Bronchial epithelial cell (primary cell): Measurements from ENCODE around the gene PAM16. TPM values are rescaled to one million over a fixed set of nuclear protein-coding genes. Genes with fewer than 3 reads are reported as not detected.

ENCODE experiments used
- DNase-seq: peaks from one replicate; pipeline ENCODE4 v3.0.0-alpha.2; 2010; ENCODE audit warnings: low read depth
- FAIRE-seq: peaks from 2 replicates; lab custom pipeline; 2011; peaks lifted over from hg19 to GRCh38; lab: Jason Lieb, UNC
- H3K27me3 ChIP-seq: 2 replicates; pipeline ENCODE4 v1.5.1; 2011; ENCODE audit warnings: low read length; ENCODE audit not compliant: control insufficient read depth, insufficient read depth
- H3K36me3 ChIP-seq: 2 replicates; pipeline ENCODE4 v1.5.1; 2011; ENCODE audit warnings: low read length; ENCODE audit not compliant: control insufficient read depth, insufficient read depth
- H3K4me3 ChIP-seq: 2 replicates; pipeline ENCODE4 v1.5.1; 2011; ENCODE audit warnings: mild to moderate bottlenecking, low read depth, low read length, control low read depth
- total RNA-seq: library from RNA; depleted of rRNA; stranded (reverse); fragments of >200 nt; gene quantifications from 2 replicates; pipeline ENCODE4 v1.2.1, GENCODE V29; 2014
- TF ChIP-seq, protein P1 (sequence below): IDR thresholded peaks from 2 replicates; pipeline ENCODE4 v1.5.1; 2011; ENCODE audit warnings: mild to moderate bottlenecking, moderate library complexity, low read length, control low read depth, inconsistent platforms; ENCODE audit not compliant: insufficient read depth, severe bottlenecking

Gene PAM16
- total RNA-seq, 1 donor from 2014 or later, result 50.3 TPM

DNA sequence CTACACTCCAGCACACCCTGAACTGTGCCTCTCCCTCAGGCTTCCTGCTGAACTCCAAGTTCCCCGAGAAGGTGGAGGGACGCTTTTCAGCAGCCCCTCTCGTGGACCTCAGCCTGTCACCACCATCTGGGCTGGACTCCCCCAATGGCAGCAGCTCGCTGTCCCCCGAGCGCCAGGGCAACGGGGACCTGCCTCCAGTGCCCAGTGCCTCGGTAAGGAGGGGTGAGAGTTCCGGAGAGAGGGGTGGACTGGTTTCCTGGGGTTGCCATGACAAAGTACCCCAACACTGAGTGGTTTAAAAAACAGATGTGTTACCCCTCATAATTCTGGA is 17.8 kb downstream of the PAM16 start:
- TF ChIP-seq, protein P1, sequence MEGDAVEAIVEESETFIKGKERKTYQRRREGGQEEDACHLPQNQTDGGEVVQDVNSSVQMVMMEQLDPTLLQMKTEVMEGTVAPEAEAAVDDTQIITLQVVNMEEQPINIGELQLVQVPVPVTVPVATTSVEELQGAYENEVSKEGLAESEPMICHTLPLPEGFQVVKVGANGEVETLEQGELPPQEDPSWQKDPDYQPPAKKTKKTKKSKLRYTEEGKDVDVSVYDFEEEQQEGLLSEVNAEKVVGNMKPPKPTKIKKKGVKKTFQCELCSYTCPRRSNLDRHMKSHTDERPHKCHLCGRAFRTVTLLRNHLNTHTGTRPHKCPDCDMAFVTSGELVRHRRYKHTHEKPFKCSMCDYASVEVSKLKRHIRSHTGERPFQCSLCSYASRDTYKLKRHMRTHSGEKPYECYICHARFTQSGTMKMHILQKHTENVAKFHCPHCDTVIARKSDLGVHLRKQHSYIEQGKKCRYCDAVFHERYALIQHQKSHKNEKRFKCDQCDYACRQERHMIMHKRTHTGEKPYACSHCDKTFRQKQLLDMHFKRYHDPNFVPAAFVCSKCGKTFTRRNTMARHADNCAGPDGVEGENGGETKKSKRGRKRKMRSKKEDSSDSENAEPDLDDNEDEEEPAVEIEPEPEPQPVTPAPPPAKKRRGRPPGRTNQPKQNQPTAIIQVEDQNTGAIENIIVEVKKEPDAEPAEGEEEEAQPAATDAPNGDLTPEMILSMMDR, result no peak
- peaks cover 5% of the 10 kb centered on the region for H3K36me3 ChIP-seq
- DNase-seq (no peak), FAIRE-seq (no peak)
- H3K4me3 ChIP-seq, result no peak overlapping the region
- no peaks in the 10 kb centered on the region for H3K27me3 ChIP-seq

DNA sequence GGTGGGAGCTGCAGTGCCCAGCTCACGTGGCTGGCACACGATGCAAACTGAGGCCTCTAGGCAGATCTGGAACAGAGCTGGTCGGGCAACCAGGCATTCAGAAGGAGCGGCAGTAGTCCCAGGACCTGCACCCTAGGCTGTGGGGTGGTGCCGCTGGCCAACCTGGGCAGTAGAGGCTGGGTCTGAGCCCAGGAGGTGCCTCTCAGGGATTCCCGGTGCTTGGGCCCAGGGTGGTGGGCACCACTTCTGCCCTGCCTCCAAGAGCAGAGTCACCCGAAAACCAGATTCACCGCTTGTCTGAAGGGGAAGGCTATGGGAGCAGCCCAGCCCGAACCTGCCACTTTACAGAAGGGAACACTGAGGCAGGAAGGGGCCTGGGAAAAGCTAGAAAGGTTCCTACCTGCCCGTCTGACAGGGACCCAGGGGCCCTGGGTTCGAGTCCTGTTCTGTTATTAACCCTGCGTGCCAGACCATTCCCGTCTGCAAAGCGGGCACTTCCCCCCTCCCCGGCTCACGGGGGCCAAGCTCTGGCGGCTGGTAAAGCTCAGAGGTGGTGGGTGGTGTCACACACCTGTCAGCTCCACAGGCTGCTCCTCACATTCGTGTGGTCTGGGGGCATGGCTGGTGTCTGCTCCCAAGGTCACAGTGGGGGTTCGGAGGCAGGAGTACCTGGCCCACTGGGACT is 18.4 kb downstream of the PAM16 start:
- Histone ChIP-seq H3K36me3 (peaks cover 5% of the 10 kb centered on the region), H3K27me3 (no peaks in the 10 kb centered on the region), H3K4me3 (no peak overlapping the region)
- FAIRE-seq (no peak), DNase-seq (no peak)
- TF ChIP-seq, protein P1, result no peak

DNA sequence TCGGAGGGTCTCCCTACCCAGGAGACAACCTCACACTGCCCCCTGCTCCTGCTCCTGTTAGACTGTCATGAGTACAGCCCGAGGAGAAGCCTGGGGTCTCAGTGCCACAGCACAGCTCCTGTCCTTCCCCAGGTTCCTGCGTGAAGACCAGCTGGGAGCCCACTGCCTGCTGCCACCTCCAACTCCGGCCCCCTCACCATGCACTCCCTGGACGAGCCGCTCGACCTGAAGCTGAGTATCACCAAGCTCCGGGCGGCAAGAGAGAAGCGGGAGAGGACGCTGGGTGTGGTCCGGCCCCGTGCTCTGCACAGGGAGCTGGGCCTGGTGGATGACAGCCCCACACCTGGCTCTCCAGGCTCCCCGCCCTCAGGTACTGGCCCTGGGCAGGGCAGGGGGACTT is 19.0 kb downstream of the PAM16 start:
- H3K27me3 ChIP-seq, result no peaks in the 10 kb centered on the region
- FAIRE-seq, result no peak
- H3K36me3 ChIP-seq, result peaks cover 5% of the 10 kb centered on the region
- TF ChIP-seq, protein P1, result no peak
- no peak overlapping the region for H3K4me3 ChIP-seq
- DNase-seq, result no peak

DNA sequence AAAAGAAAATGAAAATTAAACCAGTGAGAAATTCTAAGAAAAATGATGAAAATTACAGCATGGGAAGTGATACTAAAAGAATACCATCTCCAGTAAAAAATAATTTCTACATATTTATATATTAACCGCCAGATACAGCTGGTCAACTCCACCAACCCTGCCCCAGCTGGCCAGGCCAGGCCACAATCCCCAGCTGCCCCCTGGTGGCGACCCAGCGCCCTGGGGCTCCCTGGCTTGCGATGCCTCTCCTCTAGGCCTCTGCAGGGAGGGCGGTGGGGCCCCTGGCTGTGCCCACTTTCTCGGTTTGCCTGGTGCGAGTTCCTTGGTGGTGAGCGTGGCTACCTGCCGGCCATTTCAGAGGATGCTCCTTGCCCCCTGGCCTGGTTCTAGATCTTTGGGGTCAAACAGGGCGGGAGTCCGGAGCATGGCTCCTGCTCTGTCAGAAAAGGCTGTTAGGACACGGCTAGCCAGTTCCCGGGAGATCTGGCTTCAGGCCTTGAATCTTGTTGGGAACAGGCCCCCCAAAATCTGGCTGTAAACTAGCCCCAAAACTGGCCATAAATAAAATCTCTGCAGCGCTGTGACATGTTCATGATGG is 20.7 kb downstream of the PAM16 start:
- Histone ChIP-seq H3K27me3 (no peaks in the 10 kb centered on the region), H3K36me3 (peaks cover 3% of the 10 kb centered on the region), H3K4me3 (no peak overlapping the region)
- TF ChIP-seq, protein P1, result peak; percentile 88
- FAIRE-seq (no peak), DNase-seq (no peak)

DNA sequence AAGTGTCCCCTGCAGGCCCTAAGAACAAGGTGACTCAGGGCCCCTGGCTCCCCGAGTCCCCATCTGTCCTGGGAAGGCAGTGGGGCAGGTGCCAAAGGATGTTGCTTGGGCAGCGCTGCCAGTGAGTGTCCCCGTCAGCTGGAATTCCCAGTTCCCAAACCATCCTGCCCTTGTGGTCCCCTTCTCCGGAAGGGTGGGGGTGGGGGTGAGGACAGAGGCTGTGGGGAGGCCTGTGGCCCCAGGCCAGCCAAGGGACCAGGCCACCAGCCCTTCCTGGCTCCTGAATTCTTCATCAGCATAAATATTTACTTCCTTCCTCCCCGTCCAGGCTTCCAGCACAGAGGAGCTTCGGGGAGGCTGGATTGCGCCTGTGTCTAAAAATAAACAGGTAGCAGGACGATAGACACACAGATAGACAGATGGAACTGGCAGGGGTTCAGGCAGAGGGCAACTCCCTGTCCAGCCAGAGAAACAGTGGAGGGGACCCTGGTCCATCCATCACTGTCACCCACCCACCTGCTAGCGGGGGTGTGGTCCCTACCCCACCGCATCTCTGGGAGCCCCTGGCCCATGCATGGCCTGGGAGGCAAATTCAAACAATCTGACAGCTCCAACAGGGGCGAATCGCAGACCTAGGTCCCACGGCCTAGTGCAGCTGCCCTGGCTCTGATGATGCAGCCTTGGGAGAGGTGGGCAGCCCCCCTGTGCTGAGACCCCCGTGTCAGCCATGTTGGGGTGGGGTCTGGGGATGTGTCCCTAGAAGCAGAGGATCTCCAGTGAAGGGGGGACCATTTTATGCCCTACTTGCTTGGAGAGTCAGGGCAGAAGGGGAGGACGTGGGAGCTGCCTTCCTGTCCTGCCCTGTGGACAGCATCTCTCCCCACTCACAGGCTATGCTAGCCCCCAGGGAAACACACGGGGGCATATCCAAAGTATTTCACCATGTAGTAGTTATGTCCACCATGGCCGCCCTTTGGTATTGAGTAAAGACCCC is 22.0 kb downstream of the PAM16 start:
- Histone ChIP-seq H3K36me3 (peaks cover 3% of the 10 kb centered on the region), H3K4me3 (no peak overlapping the region), H3K27me3 (no peaks in the 10 kb centered on the region)
- TF ChIP-seq, protein P1, result no peak
- no peak for FAIRE-seq
- DNase-seq, result no peak
